GM21528 (cell line): ENCODE results near the gene DCAF10.
A peak's percentile ranks its signal among the peaks of the same experiment; 100 is the strongest.
"Not testable (repeated sequence)": the region's sequence is repeated elsewhere in the genome, so short reads cannot be mapped to it uniquely, and the experiment has no call there.

Source experiments
- ATAC-seq: cut with Tn5 transposase; IDR thresholded peaks from one replicate; pipeline ENCODE4 v1.9.1; 2021; ENCODE audit warnings: mild to moderate bottlenecking, moderate library complexity; ENCODE audit not compliant: unreplicated experiment, low FRiP score

DCAF10 gene

GRCh38 chr9:37800631-37801286 is at the start of gene DCAF10:
DCAF10 (plus strand) TSS chr9:37800797; CDS start chr9:37800867, 70 bp downstream.
- peak; percentile 72 for ATAC-seq

- ATAC-seq: no peak
Measured at GRCh38 chr9:37751186-37751585, 49.4 kb upstream of the DCAF10 start.

GRCh38 chr9:37751704-37752103 is 48.9 kb upstream of the DCAF10 start:
- not testable (repeated sequence) for ATAC-seq

- ATAC-seq: not testable (repeated sequence)
Measured at GRCh38 chr9:37752112-37752511, 48.5 kb upstream of the DCAF10 start.

- ATAC-seq: no peak
Measured at GRCh38 chr9:37752642-37753488, 47.7 kb upstream of the DCAF10 start.

GRCh38 chr9:37753489-37754190 is 47.0 kb upstream of the DCAF10 start, which contains the start of gene TRMT10B:
TRMT10B (plus strand) TSS chr9:37753805; CDS start chr9:37761932, 8,127 bp downstream.
- peak; percentile 75 for ATAC-seq

GRCh38 chr9:37758747-37759146 is 41.9 kb upstream of the DCAF10 start:
- no peak for ATAC-seq

- no peak for ATAC-seq
Measured at GRCh38 chr9:37760416-37761161, 40.0 kb upstream of the DCAF10 start.

GRCh38 chr9:37761511-37761910 is 39.1 kb upstream of the DCAF10 start:
- no peak for ATAC-seq

GRCh38 chr9:37765263-37765662 is 35.3 kb upstream of the DCAF10 start:
- not testable (repeated sequence) for ATAC-seq

- no peak for ATAC-seq
Measured at GRCh38 chr9:37769306-37769705, 31.3 kb upstream of the DCAF10 start.

GRCh38 chr9:37769995-37770394 is 30.6 kb upstream of the DCAF10 start:
- ATAC-seq: no peak

GRCh38 chr9:37775216-37775919 is 25.2 kb upstream of the DCAF10 start:
- ATAC-seq: no peak

- no peak for ATAC-seq
Measured at GRCh38 chr9:37776328-37776727, 24.3 kb upstream of the DCAF10 start.

- no peak for ATAC-seq
Measured at GRCh38 chr9:37778534-37778933, 22.1 kb upstream of the DCAF10 start.

GRCh38 chr9:37784291-37784615 is 16.3 kb upstream of the DCAF10 start:
- no peak for ATAC-seq

GRCh38 chr9:37784616-37785483 is 15.7 kb upstream of the DCAF10 start, which contains the start of gene EXOSC3:
EXOSC3 (minus strand) TSS chr9:37785064; CDS start chr9:37785044, 20 bp downstream.
- peak; percentile 87 for ATAC-seq

GRCh38 chr9:37787059-37787458 is 13.5 kb upstream of the DCAF10 start:
- ATAC-seq: no peak

- ATAC-seq: no peak
Measured at GRCh38 chr9:37788332-37788731, 12.3 kb upstream of the DCAF10 start.
